HG02588 (cell line): ENCODE results near the gene ETV3.
A peak's percentile ranks its signal among the peaks of the same experiment; 100 is the strongest.

Source experiments
- ATAC-seq: cut with Tn5 transposase; IDR thresholded peaks from one replicate; pipeline ENCODE4 v1.9.1; 2021; ENCODE audit warnings: mild to moderate bottlenecking, moderate library complexity; ENCODE audit not compliant: unreplicated experiment

Gene ETV3

DNA sequence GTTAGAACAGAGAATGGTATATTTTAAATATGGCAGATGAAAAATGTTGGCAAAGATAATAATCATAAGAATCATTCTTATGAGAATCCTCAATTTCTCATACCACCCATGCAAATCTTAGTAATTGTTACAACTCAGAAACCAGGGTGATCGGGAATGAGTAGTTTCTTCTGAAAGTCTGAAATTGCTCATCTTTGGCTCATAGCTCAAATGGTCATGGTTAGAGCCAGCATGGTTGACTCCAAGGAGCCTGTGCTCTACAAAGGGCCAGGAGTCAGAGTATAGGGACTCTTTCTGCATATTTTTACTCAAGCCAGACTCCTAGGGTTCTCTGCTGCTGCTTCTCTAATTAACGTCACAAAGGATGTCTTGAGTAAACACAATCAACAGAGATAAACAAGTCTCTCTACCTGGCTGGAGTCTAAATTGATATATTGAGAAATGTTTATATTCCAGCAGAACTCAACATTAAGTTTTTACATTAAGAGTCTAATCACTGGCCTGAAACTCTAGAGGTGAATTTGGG, 1.9 kb upstream of the ETV3 start:
- no peak for ATAC-seq

- ATAC-seq = no peak
Observed at GRCh38 chr1:157139052-157139715, 989 bp upstream of the ETV3 start.

GRCh38 chr1:157137408-157138219, 581 bp downstream of the ETV3 start:
- ATAC-seq = no peak

DNA sequence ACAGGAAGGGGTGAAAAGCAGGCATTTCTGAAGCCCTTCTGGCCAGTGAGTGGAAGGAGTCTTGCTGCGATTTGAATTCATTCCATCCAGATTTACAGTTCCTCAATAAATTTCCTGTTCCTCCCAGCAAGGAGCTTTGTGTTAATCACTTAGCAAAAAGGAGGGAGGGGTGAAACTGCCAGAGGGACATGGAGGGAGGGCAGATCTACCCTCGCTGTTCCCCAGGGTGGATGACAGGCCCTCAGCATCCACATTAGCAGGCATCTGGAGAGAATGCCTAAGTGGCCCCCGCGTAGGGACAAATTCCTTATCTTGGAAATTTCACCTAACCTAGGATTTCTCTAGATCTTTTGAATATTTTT, 1.2 kb downstream of the ETV3 start:
- ATAC-seq = no peak

DNA sequence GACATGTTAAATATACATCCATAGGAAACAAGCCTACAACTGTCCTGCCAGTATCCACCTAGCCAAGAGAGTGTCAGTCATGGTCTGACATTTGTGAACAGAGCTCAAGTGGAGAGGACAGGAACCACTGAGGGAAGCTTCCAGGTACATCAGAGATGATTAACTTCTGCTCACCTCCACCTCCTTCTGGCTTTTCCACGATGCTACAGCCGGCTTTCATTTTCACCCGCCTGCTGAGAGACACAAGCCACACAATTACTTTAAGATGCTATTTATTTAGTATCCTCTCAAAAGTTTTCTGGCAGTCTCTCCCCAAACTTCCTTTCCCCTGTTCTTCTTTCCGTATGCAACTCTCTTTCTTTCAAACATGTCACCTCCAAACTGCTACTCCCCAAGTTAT, 2.1 kb downstream of the ETV3 start:
- ATAC-seq = no peak

- no peak for ATAC-seq
Observed at GRCh38 chr1:157135646-157136045, 2.5 kb downstream of the ETV3 start.

DNA sequence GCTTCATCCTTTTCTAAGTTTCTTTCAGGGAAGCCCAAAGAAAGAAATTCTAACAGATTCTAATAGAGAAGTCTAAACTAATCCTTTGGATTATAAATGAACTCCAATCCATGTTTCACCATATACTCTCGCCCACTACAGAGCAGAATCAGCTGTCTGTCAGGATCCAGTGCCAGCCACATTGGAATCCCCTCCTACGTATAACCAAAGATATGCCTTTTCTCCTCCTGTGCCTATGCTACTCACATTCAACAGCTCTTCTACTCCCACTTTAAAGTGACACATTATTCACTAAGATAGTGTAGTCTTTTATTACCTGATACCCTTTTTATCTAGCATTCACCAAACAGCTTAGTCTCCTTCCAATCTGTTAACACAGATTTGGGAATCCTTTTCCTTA, 3.1 kb downstream of the ETV3 start:
- ATAC-seq = no peak

- no peak for ATAC-seq
Observed at GRCh38 chr1:157134442-157134841, 3.8 kb downstream of the ETV3 start.

DNA sequence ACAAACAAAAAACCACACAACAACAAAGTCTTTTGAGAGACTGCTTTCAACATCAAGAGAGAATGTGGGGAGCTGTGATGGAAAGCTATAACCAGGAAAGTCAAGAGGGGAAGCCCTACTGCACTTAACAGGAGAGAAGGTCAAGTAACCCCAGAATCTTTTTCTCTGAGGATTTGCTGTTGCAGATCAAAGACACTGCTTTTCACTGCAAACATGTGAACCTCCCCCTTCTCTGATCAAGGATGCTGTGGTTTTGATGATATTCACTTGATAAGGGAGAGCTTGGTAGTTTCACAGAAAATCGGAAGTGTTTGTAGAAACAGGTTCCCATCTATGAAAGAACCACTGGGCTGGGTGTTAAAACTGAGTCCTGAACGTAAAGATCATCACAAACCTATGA, 4.8 kb downstream of the ETV3 start:
- ATAC-seq = no peak

- no peak for ATAC-seq
Observed at GRCh38 chr1:157132616-157133167, 5.5 kb downstream of the ETV3 start.

GRCh38 chr1:157132111-157132510, 6.1 kb downstream of the ETV3 start:
- ATAC-seq = no peak

GRCh38 chr1:157131281-157131680, 6.9 kb downstream of the ETV3 start:
- ATAC-seq = no peak

DNA sequence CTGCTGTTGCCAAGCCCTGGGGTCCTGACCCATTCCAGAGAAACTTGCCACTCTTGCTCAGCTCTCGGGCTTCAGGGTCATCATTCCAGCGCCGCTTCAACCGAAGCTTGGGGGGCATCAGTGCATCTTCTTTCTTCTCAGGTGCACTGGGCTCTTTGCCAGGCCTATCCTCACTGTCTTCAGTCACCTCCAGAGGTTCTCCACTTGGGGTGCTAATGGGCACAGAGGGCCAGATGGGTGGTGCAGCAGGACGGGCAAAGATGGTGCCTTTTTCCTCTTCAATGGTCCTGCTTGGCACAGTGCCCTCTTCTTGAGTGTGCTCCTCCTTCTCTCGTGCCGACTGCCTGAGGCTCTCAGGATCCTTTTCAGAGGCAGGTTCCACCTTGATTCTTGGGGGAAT, 13.3 kb downstream of the ETV3 start:
- no peak for ATAC-seq

GRCh38 chr1:157119448-157119847, 18.7 kb downstream of the ETV3 start:
- ATAC-seq = no peak

DNA sequence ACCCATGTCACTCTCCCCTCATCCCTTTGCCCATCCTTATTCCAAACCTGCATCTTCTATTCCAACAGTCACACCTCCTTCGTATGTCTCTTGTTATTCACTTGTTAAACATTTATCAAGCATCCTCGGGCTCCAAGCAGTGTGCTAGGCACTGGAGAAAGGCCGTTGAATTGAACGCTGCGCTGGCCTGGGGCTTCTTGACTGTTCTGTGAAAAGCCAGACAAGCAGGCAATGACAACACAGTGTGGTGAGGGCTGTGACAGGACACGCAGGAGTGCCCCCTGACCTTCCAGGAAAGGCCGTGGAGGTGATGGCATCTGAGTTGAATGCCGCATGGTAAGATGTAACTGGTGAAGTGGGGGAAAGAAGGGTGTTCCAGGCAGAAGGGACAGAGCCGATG, 19.2 kb downstream of the ETV3 start:
- no peak for ATAC-seq

DNA sequence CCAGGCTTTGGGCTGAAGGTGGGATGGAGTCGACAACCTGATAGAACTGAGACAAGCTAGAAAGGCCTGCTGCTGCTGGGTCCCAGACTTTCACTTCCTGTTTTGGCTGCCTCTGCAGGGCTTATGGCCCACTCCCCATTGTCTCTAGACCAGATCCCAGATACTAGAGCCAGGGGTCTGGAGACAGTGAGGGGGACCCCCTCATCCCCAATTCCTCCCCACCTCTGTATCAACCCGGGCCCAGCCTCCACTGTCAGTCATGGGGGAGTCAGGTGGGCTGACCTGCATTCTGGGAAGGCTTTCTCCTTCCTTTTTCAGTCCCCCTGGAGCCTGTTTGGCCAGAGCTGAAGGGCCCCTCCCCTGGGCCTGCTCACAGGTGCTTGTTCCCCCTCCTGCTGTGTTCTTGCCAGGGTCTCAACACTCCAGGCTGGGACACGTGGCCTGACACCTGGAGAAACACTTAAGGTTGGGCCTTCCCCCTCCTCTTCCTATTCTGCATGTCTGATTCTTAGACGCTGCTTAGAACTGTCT, 20.6 kb downstream of the ETV3 start:
- peak; percentile 65 for ATAC-seq

- no peak for ATAC-seq
Observed at GRCh38 chr1:157116737-157117103, 21.5 kb downstream of the ETV3 start.

GRCh38 chr1:157115851-157116736, 22.1 kb downstream of the ETV3 start:
- ATAC-seq = no peak

DNA sequence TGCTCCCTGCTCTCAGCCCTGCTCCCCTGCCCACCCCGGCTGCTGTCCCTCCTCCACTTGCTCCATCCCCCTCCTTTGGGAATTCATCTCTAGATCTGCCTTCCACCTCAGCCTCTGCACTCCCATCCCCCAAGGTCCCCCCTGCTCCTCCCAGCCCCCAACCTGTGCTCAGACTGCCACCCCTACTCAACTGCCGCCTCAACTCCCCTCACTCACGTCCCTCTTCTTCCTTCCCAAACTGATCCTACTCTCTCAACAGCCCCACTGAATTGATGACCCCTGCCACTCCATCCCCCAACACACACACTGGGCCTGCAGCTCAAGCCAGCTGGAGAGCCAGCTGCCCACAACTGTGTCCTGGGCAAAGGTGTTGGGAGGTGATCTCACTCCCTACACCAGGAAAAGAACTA, 22.8 kb downstream of the ETV3 start:
- no peak for ATAC-seq

- ATAC-seq = no peak
Observed at GRCh38 chr1:157114183-157115121, 23.7 kb downstream of the ETV3 start.
